HFF-Myc (cell line): ENCODE measurements around the gene KRT36.

Source experiments
- DNase-seq: peaks from one replicate; pipeline ENCODE4 v3.0.0-alpha.2; 2011; ENCODE audit warnings: low read depth; ENCODE audit errors: extremely low read depth
- H3K4me3 ChIP-seq: replicated peaks from 2 replicates; pipeline ENCODE4 v1.5.1; 2011; ENCODE audit warnings: low read depth, mild to moderate bottlenecking, control low read depth, low read length
- CTCF ChIP-seq: IDR thresholded peaks from 2 replicates; pipeline ENCODE4 v1.5.1; 2012; ENCODE audit warnings: mild to moderate bottlenecking, low read depth, low read length, control low read depth; ENCODE audit errors: missing control alignments

Gene KRT36

GRCh38 chr17:41510251-41511065 is 20.7 kb upstream of the KRT36 start:
- no peak for TF ChIP-seq CTCF
- DNase-seq: no peak
- no peak overlapping the region for H3K4me3 ChIP-seq

GRCh38 chr17:41507315-41507880 is 17.7 kb upstream of the KRT36 start:
- no peak for TF ChIP-seq CTCF
- no peak for DNase-seq
- no peak overlapping the region for H3K4me3 ChIP-seq

GRCh38 chr17:41505809-41506767 is 16.4 kb upstream of the KRT36 start:
- DNase-seq: no peak
- TF ChIP-seq CTCF: no peak
- H3K4me3 ChIP-seq: no peak overlapping the region

GRCh38 chr17:41505007-41505808 is 15.5 kb upstream of the KRT36 start, which contains the start of gene KRT13:
KRT13 (minus strand) TSS chr17:41505612; CDS start chr17:41505550, 62 bp downstream.
- H3K4me3 ChIP-seq: no peak within 1 kb of the TSS
- no peak for TF ChIP-seq CTCF
- DNase-seq: no peak

- no peak for TF ChIP-seq CTCF
- no peak for DNase-seq
- no peak overlapping the region for H3K4me3 ChIP-seq
Observed at GRCh38 chr17:41504246-41504977, 14.7 kb upstream of the KRT36 start.

GRCh38 chr17:41503202-41503601 is 13.5 kb upstream of the KRT36 start:
- TF ChIP-seq CTCF: no peak
- H3K4me3 ChIP-seq: no peak overlapping the region
- DNase-seq: no peak
